GM04504 (cell line): Measurements from ENCODE around the gene ALCAM.
"Not testable (repeated sequence)": the region's sequence is repeated elsewhere in the genome, so short reads cannot be mapped to it uniquely, and the experiment has no call there.

Source experiments
- DNase-seq: peaks from one replicate; pipeline ENCODE4 v3.0.0-alpha.2; 2012; ENCODE audit warnings: low read depth

Gene ALCAM

GRCh38 chr3:105598042-105598796 is 231.5 kb downstream of the ALCAM start:
- peak; percentile 69 for DNase-seq

DNA sequence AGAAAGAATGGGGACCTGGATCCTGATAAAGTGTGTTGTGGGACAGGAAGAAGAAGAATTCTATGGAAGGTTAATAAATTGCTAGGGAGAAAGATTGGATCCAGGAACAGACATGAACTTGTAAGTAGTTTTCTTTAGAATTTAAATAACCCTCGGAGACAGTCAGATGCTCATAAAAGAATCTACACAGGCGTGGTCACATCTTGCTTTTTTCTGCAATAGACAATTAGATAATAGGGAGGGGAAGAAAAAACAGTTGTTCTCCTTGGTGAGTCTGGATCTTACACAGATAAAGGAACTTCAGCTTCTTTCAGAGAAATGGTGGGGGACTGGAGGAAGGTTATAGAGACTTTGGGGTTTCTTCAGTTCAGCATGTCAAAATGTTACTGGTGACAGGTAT is 232.6 kb downstream of the ALCAM start:
- DNase-seq = no peak

DNA sequence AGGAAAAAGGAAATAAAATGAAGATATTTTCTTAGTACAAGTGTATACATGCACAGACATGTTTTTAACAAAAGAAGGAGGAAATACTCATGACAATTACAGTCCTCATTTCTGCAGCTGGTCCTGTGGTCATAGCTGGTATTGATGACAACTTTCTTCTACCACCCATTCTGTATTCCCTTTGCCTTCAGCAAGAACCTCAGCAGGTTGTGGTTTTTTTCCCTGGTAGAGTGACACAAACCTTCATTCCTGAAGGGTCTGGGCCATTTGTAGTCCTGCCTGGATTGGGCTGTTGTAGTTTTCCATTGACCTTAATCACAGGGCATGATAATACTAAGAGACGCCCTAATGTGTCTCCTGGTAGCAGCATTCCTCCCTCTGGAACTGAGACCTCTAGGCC is 235.0 kb downstream of the ALCAM start:
- DNase-seq = not testable (repeated sequence)

- DNase-seq = not testable (repeated sequence)
Observed at GRCh38 chr3:105602286-105602685, 235.6 kb downstream of the ALCAM start.

GRCh38 chr3:105603516-105603915 is 236.8 kb downstream of the ALCAM start:
- DNase-seq = not testable (repeated sequence)

- DNase-seq = no peak
Observed at GRCh38 chr3:105606016-105606415, 239.3 kb downstream of the ALCAM start.

GRCh38 chr3:105608623-105609022 is 241.9 kb downstream of the ALCAM start:
- no peak for DNase-seq

DNA sequence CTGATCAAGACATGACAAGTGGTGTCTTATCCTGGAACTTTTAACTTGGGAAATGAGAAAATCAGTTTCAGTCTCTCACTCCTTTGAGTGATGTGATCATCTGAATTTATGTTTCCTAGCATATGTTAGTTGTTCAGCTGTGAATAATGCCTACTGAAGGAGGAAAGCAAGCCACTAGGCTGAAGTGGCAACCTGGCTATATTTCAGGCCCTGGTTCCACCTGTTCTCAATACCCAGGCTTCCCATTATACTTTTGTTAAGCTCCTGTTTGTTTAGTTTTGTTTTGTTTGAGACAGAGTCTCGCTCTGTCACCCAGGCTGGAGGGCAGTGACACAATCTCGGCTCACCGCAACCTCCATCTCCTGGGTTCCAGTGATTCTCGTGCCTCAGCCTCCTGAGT is 243.8 kb downstream of the ALCAM start:
- no peak for DNase-seq

DNA sequence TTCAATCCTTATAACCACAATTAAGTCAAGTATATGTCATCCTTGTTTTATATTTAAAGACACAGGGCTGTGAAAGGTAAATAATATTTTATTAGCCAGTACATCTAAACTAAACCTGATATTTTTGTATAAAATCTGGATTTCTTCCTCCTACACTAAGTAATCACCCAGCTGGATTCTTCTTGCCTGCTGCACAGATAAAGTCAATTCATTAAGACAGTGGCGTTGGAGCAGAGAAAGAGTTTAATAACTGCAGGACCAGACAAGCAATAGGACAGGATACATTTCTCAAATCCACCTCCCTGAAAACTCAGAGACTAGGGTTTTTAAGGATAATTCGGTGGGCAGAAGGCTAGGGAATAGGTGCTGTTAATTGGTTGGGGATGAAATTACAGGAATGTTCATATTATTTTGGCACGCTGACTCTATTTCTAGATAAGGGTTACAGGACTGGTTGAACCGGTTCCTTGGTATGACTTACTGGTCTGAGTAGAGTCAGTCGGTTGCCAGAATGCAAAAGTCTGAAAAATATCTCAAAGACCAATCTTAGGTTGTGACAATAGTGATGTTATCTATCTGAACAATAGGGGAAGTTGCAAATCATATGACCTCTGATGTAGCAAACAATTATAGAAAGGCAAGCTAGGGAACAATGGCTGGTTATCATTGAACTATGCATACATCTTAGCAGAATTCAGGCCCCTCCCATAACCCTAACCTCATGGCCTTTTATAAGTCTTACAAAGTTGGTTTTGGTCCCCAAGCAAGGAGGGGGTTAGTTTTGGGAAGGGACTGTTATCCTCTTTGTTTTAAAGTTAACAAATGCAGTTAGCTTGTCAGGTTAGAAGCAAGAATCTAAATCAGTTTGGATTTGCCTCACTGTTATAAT is 244.8 kb downstream of the ALCAM start:
- DNase-seq = no peak

- DNase-seq = no peak
Observed at GRCh38 chr3:105613120-105613519, 246.4 kb downstream of the ALCAM start.

DNA sequence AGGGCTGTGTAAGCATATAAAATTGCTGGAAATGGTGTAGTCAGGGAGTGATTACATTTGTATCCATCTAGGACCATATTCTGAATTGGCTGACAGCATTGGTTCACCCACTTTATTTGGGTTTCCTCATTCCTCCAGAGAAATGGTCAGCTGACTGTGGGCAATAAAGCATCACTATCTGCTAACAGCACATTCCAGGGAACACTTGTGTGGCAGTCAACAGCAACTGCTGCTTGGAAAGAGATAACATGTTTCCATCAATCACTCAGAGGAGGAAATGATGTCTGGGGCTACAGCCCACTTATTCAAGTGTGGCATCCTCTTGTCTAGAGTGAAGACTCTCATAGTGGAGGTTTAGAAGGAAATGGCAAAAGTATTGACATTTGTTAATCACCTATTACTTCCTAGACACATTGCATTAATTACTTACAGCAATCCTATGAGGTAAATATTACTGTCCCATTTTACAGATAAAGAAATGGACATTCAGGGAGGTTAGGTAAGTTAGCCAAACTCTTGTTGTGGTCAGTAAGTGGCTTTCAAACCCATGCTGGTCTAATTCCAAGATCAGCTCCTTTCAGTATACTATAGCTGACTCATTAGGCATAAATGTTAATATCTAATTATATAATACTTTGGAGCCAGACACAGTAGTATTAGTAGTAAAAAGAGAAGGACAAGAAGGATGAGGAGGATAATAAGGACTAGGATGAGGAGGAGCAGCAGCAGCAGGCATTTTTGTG is 247.8 kb downstream of the ALCAM start:
- no peak for DNase-seq

- no peak for DNase-seq
Observed at GRCh38 chr3:105615814-105616213, 249.1 kb downstream of the ALCAM start.

- DNase-seq = no peak
Observed at GRCh38 chr3:105616374-105617121, 249.8 kb downstream of the ALCAM start.

- no peak for DNase-seq
Observed at GRCh38 chr3:105618556-105618955, 251.8 kb downstream of the ALCAM start.

DNA sequence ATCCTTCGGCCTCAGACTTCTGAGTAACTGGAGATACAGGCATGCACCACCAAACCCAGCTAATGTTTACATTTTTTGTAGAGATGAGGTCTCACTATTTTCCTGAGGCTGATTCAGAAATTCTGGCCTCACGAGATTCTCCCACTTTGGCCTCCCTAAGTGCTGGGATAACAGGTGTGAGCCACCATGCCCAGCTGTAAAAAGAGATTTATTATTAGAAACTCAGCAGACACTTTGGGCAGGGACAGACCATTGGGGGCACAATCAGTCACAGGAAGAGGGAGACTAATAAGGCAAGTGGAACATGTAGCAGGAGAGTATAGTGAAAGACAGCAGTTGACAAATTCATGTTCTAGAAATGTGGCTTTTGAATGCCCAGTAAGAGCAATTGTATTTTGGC is 252.9 kb downstream of the ALCAM start:
- DNase-seq = no peak

DNA sequence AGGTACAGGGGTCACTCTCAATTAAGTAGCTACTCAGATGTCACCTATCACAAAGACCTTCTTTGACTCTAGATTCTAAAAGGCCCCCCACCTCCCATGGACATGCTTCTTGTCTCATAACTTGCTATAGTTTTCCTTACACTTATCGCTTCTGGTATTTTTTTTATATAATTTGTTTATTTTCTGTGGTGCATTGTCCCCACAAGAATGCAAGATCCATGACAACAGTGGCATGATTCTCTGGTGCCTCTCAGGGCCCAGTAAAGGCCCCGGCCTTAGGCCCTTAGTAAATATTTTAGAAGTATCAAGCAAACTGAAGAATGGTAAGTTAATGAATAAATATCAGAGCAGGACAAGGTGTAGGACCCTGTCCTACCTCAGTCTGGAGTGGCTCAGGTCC is 253.5 kb downstream of the ALCAM start:
- DNase-seq = no peak

- no peak for DNase-seq
Observed at GRCh38 chr3:105622169-105622568, 255.5 kb downstream of the ALCAM start.
